ENCODE results near the gene MIA2.
"Not testable (repeated sequence)": the region's sequence is repeated elsewhere in the genome, so short reads cannot be mapped to it uniquely, and the experiment has no call there.

MIA2 gene

DNA sequence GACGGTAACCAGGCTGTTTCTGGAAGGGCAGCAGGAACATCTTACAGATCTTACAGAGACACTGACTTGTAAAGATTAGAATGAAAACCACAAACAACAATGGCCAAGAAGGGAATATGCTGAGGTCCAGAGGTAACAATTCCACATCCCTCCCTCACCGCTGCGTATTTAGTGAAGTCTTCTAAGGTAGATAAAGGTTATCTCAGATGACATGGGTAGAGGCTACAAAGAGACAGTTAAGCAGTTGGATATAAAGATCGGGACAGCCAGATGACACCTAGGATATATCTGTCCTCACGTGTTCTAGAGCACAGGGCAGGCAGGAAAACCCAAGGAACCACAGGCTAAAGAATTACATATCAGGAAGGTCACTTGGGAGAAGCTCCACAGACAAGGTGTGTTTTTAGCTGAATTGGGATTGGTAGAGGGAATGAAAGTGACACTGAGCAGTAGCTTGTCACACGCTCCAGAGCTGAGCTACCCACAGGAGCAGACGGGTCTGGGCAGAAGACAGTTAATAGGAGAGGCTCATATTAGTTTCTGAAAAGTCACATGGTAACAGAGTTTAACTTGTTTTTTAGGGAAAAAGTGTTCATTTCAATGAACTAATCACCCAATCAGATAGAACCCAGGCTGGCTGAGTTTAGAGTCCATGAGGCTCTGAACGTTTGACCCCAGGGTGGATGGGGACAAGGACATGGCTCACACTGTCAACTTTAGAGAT, 83.3 kb downstream of the MIA2 start:
- H3K4me1 Mint-ChIP-seq (ENCODE audit: low read depth) = no peaks in the 10 kb centered on the region
- no peak for DNase-seq
- H3K36me3 Mint-ChIP-seq (ENCODE audit: low read depth) = peaks cover 56% of the 10 kb centered on the region
- H3K27me3 Mint-ChIP-seq = no peaks in the 10 kb centered on the region
- peak overlapping the region; percentile 24 for H3K27ac Mint-ChIP-seq
- H3K4me3 Mint-ChIP-seq = no peak overlapping the region
- no peaks in the 10 kb centered on the region for H3K9me3 Mint-ChIP-seq

DNA sequence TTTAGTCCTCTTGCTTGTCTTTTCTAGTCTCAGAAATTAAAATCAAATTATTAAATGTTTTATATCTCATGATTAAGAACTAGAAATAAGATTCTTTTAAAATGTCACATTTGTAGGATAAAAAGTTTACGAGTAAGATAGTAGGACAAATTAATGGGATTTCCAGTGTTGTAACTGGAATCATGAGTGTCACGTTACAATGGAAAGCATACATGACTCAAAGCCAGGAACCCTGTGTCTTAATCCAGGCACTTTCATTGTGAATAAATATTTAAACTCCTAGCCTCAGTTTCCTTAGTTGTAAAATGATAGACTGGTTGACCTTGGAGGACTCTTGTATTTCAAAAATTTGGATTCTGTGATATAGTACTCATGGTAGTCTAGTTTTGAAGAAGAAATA, 84.9 kb downstream of the MIA2 start:
- peak overlapping the region; percentile 41 for H3K27ac Mint-ChIP-seq
- peaks cover 59% of the 10 kb centered on the region for H3K36me3 Mint-ChIP-seq (ENCODE audit: low read depth)
- H3K27me3 Mint-ChIP-seq = no peaks in the 10 kb centered on the region
- no peak overlapping the region for H3K4me3 Mint-ChIP-seq
- no peak for DNase-seq
- no peaks in the 10 kb centered on the region for H3K9me3 Mint-ChIP-seq
- H3K4me1 Mint-ChIP-seq (ENCODE audit: low read depth) = no peaks in the 10 kb centered on the region

DNA sequence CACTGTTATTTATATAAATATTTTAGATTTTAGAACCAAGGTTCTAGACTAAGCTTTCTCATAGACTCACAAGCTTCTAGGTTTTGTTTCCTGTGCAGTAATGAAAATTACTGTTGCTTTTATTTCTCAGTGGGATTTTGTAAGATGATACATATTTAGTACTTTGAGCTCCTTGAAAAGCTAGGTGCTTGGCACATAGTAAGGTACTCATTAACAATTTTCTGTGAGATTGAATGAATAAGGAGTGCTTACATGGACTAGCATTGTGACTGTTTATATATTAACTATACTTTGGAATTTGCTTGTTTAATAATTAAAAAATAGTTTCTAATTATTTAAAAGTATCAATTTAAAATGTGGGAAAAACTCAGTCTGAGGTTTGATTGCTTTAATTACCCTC, 85.7 kb downstream of the MIA2 start:
- no peaks in the 10 kb centered on the region for H3K4me1 Mint-ChIP-seq (ENCODE audit: low read depth)
- H3K36me3 Mint-ChIP-seq (ENCODE audit: low read depth) = peaks cover 60% of the 10 kb centered on the region
- H3K4me3 Mint-ChIP-seq = no peak overlapping the region
- DNase-seq = no peak
- H3K27me3 Mint-ChIP-seq = no peaks in the 10 kb centered on the region
- H3K9me3 Mint-ChIP-seq = no peaks in the 10 kb centered on the region
- no peak overlapping the region for H3K27ac Mint-ChIP-seq

- no peak overlapping the region for H3K27ac Mint-ChIP-seq
- no peaks in the 10 kb centered on the region for H3K27me3 Mint-ChIP-seq
- no peak overlapping the region for H3K4me3 Mint-ChIP-seq
- DNase-seq = no peak
- no peaks in the 10 kb centered on the region for H3K9me3 Mint-ChIP-seq
- H3K36me3 Mint-ChIP-seq (ENCODE audit: low read depth) = peaks cover 60% of the 10 kb centered on the region
- H3K4me1 Mint-ChIP-seq (ENCODE audit: low read depth) = no peaks in the 10 kb centered on the region
Observed at GRCh38 chr14:39320318-39320717, 86.6 kb downstream of the MIA2 start.

GRCh38 chr14:39322807-39323206, 89.1 kb downstream of the MIA2 start:
- Mint-ChIP-seq H3K27ac (no peak overlapping the region), H3K9me3 (no peaks in the 10 kb centered on the region), H3K4me3 (no peak overlapping the region), H3K27me3 (no peaks in the 10 kb centered on the region), H3K36me3 (ENCODE audit: low read depth) (peaks cover 59% of the 10 kb centered on the region), H3K4me1 (ENCODE audit: low read depth) (no peaks in the 10 kb centered on the region)
- DNase-seq = no peak

- DNase-seq = no peak
- H3K27ac Mint-ChIP-seq = no peak overlapping the region
- peaks cover 4% of the 10 kb centered on the region for H3K4me1 Mint-ChIP-seq (ENCODE audit: low read depth)
- no peaks in the 10 kb centered on the region for H3K27me3 Mint-ChIP-seq
- no peak overlapping the region for H3K4me3 Mint-ChIP-seq
- H3K36me3 Mint-ChIP-seq (ENCODE audit: low read depth) = peaks cover 61% of the 10 kb centered on the region
- no peaks in the 10 kb centered on the region for H3K9me3 Mint-ChIP-seq
Observed at GRCh38 chr14:39324097-39324496, 90.4 kb downstream of the MIA2 start.

GRCh38 chr14:39339003-39339402, 105.3 kb downstream of the MIA2 start:
- no peak overlapping the region for H3K4me3 Mint-ChIP-seq
- H3K27ac Mint-ChIP-seq = no peak overlapping the region
- H3K27me3 Mint-ChIP-seq = no peaks in the 10 kb centered on the region
- H3K9me3 Mint-ChIP-seq = no peaks in the 10 kb centered on the region
- peaks cover 59% of the 10 kb centered on the region for H3K36me3 Mint-ChIP-seq (ENCODE audit: low read depth)
- peaks cover 16% of the 10 kb centered on the region for H3K4me1 Mint-ChIP-seq (ENCODE audit: low read depth)
- no peak for DNase-seq

GRCh38 chr14:39341126-39341525, 107.4 kb downstream of the MIA2 start:
- not testable (repeated sequence) for H3K27me3 Mint-ChIP-seq, H3K27ac Mint-ChIP-seq, H3K4me3 Mint-ChIP-seq, DNase-seq, H3K9me3 Mint-ChIP-seq
- Mint-ChIP-seq H3K4me1 (ENCODE audit: low read depth) (peaks cover 18% of the 10 kb centered on the region), H3K36me3 (ENCODE audit: low read depth) (peaks cover 60% of the 10 kb centered on the region)

DNA sequence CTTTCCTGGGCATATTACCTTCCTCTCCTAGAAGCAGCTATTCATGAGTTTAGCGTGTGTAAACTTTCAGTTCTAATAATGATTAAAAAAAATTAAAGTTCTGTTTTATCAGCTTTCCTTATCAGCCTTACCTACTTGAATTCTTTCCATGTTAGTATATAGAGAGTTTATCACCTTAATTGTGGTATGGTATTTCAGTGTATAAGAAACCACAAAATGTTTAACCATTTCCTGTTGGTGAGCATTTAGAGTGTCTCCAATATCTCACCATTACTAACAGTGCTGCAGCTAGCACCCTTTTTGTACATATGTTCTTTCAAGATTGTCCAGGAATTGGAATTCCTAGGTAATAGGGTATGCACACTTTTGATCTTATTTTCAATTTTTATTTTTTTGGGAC, 109.1 kb downstream of the MIA2 start:
- no peak for DNase-seq
- Mint-ChIP-seq H3K4me3 (no peak overlapping the region), H3K27me3 (no peaks in the 10 kb centered on the region), H3K4me1 (ENCODE audit: low read depth) (peaks cover 18% of the 10 kb centered on the region), H3K36me3 (ENCODE audit: low read depth) (peaks cover 59% of the 10 kb centered on the region), H3K9me3 (no peaks in the 10 kb centered on the region), H3K27ac (peak overlapping the region; percentile 59)

GRCh38 chr14:39343614-39344013, 109.9 kb downstream of the MIA2 start:
- Mint-ChIP-seq H3K36me3 (ENCODE audit: low read depth) (peaks cover 59% of the 10 kb centered on the region), H3K27ac (peak overlapping the region; percentile 59), H3K4me3 (no peak overlapping the region)

GRCh38 chr14:39350866-39351265, 117.2 kb downstream of the MIA2 start:
- peaks cover 71% of the 10 kb centered on the region for H3K36me3 Mint-ChIP-seq (ENCODE audit: low read depth)
- no peak overlapping the region for H3K4me3 Mint-ChIP-seq

More at GRCh38 chr14:39343614-39344013, 109.9 kb downstream of the MIA2 start:
- H3K27me3 Mint-ChIP-seq = no peaks in the 10 kb centered on the region
- H3K9me3 Mint-ChIP-seq = no peaks in the 10 kb centered on the region
- DNase-seq = no peak
- H3K4me1 Mint-ChIP-seq (ENCODE audit: low read depth) = peaks cover 21% of the 10 kb centered on the region

GRCh38 chr14:39351708-39352107, 118.0 kb downstream of the MIA2 start:
- peaks cover 73% of the 10 kb centered on the region for H3K36me3 Mint-ChIP-seq (ENCODE audit: low read depth)
- DNase-seq = no peak
- peaks cover 11% of the 10 kb centered on the region for H3K9me3 Mint-ChIP-seq

More at GRCh38 chr14:39350866-39351265, 117.2 kb downstream of the MIA2 start:
- DNase-seq = no peak
- Mint-ChIP-seq H3K27me3 (no peaks in the 10 kb centered on the region), H3K4me1 (ENCODE audit: low read depth) (peaks cover 11% of the 10 kb centered on the region), H3K27ac (no peak overlapping the region), H3K9me3 (peaks cover 11% of the 10 kb centered on the region)

DNA sequence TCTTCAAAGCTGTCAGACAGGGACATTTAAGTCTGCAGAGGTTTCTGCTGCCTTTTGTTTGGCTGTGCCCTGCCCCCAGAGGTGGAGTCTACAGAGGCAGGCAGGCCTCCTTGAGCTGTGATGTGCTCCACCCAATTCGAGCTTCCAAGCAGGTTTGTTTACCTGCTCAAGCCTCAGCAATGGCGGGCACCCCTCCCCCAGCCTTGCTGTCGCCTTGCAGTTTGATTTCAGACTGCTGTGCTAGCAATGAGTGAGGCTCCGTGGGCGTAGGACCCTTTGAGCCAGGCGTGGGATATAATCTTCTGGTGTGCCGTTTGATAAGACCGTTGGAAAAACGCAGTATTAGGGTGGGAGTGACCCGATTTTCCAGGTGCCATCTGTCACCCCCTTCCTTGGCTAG, 125.4 kb downstream of the MIA2 start:
- Mint-ChIP-seq H3K9me3 (peaks cover 15% of the 10 kb centered on the region), H3K36me3 (ENCODE audit: low read depth) (peaks cover 87% of the 10 kb centered on the region)
- not testable (repeated sequence) for H3K27me3 Mint-ChIP-seq; H3K27ac Mint-ChIP-seq; H3K4me1 Mint-ChIP-seq (ENCODE audit: low read depth); H3K4me3 Mint-ChIP-seq; DNase-seq

More at GRCh38 chr14:39351708-39352107, 118.0 kb downstream of the MIA2 start:
- H3K27ac Mint-ChIP-seq = no peak overlapping the region
- H3K27me3 Mint-ChIP-seq = no peaks in the 10 kb centered on the region
- no peak overlapping the region for H3K4me3 Mint-ChIP-seq
- H3K4me1 Mint-ChIP-seq (ENCODE audit: low read depth) = peaks cover 11% of the 10 kb centered on the region

DNA sequence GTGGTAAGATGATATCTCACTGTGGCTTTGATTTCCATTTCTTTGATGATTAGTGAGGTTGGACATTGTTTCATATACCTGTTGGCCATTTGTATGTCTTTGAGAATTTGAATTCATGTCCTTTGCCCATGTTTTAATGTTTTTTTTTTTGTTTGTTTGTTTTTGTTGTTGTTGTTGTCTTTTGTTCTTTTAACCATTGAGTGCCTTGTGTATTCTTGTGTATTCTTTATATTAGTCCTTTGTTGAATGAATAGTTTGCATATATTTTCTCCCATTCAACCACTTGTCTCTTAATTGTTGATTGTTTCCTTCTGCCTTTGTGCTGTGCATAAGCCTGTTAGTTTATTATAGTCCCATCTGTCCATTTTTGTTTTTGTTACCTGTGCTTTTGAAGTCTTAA, 126.6 kb downstream of the MIA2 start:
- peaks cover 94% of the 10 kb centered on the region for H3K36me3 Mint-ChIP-seq (ENCODE audit: low read depth)
- H3K9me3 Mint-ChIP-seq = peaks cover 20% of the 10 kb centered on the region
- no peak for DNase-seq
- no peaks in the 10 kb centered on the region for H3K27me3 Mint-ChIP-seq
- H3K4me3 Mint-ChIP-seq = no peak overlapping the region
- H3K4me1 Mint-ChIP-seq (ENCODE audit: low read depth) = no peaks in the 10 kb centered on the region
- H3K27ac Mint-ChIP-seq = no peak overlapping the region

DNA sequence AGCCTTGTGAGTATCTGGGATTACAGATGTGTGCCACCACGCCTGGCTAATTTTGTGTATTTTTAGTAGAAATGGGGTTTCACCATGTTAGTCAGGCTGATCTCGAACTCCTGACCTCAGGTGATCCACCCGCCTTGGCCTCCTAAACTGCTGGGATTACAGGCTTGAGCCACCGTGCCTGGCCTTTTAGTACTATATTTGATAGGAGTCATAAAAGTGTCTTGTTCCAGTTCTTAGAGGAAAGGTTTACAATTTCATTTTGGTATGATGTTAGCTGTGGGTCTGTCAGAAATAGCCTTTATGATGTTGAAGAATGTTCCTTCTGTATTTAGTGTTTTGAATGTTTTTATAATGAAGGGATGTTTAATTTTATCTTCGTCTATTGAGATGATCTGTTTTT, 127.8 kb downstream of the MIA2 start:
- not testable (repeated sequence) for H3K27me3 Mint-ChIP-seq; H3K27ac Mint-ChIP-seq; H3K4me1 Mint-ChIP-seq (ENCODE audit: low read depth); H3K4me3 Mint-ChIP-seq; DNase-seq
- Mint-ChIP-seq H3K36me3 (ENCODE audit: low read depth) (peaks cover 91% of the 10 kb centered on the region), H3K9me3 (peaks cover 20% of the 10 kb centered on the region)

Measured in activated T-cell treated with anti-CD3 and anti-CD28 coated beads, Interleukin-2, amount 50 U/mL, for 24 hours (primary cell).